ENCODE data around the gene QSOX1. TPM values are rescaled to one million over a fixed set of nuclear protein-coding genes. Genes with fewer than 3 reads are reported as not detected.

QSOX1 gene
- total and polyA plus RNA-seq, 2 of the 4 experiments (the other 2 are of a cell fraction): 102 to 791 TPM

DNA sequence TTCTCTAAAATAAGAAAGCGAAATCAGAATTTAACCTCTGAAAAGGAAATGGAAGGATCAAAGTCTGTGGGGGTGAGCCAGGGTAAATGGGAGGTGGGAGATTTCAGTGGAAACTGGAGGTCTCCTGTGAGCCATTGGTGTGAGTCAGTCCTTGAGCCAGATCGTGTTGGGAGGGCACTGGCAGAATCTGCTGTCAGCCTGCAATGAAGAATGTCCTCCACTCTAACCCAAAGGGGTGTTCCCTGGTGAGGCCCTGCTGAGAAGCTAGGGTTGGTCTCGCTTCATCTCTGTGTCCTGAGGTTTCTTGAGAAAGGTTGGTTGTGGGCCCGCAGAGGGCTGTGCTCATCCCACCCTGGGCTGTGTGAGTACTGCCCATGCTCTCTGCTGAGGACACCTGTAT, 2.4 kb downstream of the QSOX1 start:
- Histone ChIP-seq H2AK5ac (ENCODE audit: low read depth, low read length) (peak overlapping the region; percentile 67), H3K27ac (ENCODE audit: insufficient read depth, low read length) (peak overlapping the region; percentile 99), H3K27me3 (ENCODE audit: control insufficient read depth, insufficient read depth, low read length) (no peaks in the 10 kb centered on the region), H2AFZ (replicated peaks; ENCODE audit: low read length, poor library complexity) (peak overlapping the region; percentile 11), H3K36me3 (ENCODE audit: control insufficient read depth, insufficient read depth, low read length) (peaks cover 35% of the 10 kb centered on the region), H3K14ac (replicated peaks; ENCODE audit: low read depth, low read length) (peak overlapping the region; percentile 19), H2BK20ac (ENCODE audit: low read depth, low read length) (peak overlapping the region; percentile 2; the same call in 1 of the 2 replicates), H4K91ac (ENCODE audit: insufficient read depth, low read depth, low read length) (peak overlapping the region; percentile 78; the same call in 1 of the 2 replicates), H3K9me1 (ENCODE audit: insufficient read depth, low read length) (peaks cover 40% of the 10 kb centered on the region), H3K4me1 (ENCODE audit: control insufficient read depth, insufficient read depth, low read length) (peaks cover 20% of the 10 kb centered on the region), H3K4me3 (ENCODE audit: insufficient read depth, low read depth, low read length) (peak overlapping the region; percentile 94), H3K18ac (ENCODE audit: low read depth, low read length) (peak overlapping the region; percentile 87), H2BK120ac (ENCODE audit: low read depth, low read length) (peak overlapping the region; percentile 3), H4K5ac (ENCODE audit: low read depth, low read length) (no peak overlapping the region), H3K56ac (ENCODE audit: extremely low read depth, insufficient read depth, low read length) (peak overlapping the region; percentile 49), H3K4me2 (ENCODE audit: low read depth, low read length) (peak overlapping the region; percentile 96), H4K20me1 (ENCODE audit: insufficient read depth, low read length) (peaks cover 73% of the 10 kb centered on the region), H3K9me3 (ENCODE audit: control insufficient read depth, insufficient read depth, low read length) (no peaks in the 10 kb centered on the region), H3K79me1 (ENCODE audit: low read depth in 1 of 2, low read length in 2 of 2) (peaks cover 22 to 84% of the 10 kb centered on the region in 2 experiments), H2AK9ac (replicated peaks; ENCODE audit: low read depth, low read length, poor library complexity) (peak overlapping the region; percentile 66), H2BK15ac (ENCODE audit: low read depth, low read length) (no peak overlapping the region), H3K4ac (ENCODE audit: low read depth, low read length) (peak overlapping the region; percentile 94), H3K9ac (ENCODE audit: low read depth, low read length) (peak overlapping the region; percentile 99), H2BK5ac (ENCODE audit: low read depth, low read length, poor library complexity, severe bottlenecking) (peak overlapping the region; percentile 92), H3K23ac (ENCODE audit: low read depth, low read length) (peak overlapping the region; percentile 67), H4K8ac (ENCODE audit: low read depth in 2 of 2, low read length in 2 of 2) (peak overlapping the region in 1 of 2 experiments; percentile 68; a peak in 2 of 4 replicates)
- ChIA-PET CTCF (interaction anchor here (0.9 kb wide), 1 partner anchor 92 kb away, joined by 3 read pairs; no protein-coding TSS in a partner anchor), POLR2A (ENCODE audit: unreplicated experiment) (interaction anchor here (0.5 kb wide), 1 partner anchor 153 kb away, joined by 7 read pairs; no protein-coding TSS in a partner anchor)
- intact Hi-C loops (cut with micrococcal nuclease): loop anchor here (1.0 to 10.0 kb wide), 5 partner anchors 75 to 452 kb away; partner anchors contain the start of genes CEP350 and TOR1AIP1
- WGBS, 2 experiments (ENCODE audit: extremely low coverage in 2 of 2, insufficient read length in 1 of 2): 72% methylated on average over 2 of the region's 4 CpGs; no CpG with 5 or more reads in 1 of the 2 experiments
- peak; percentile 3; the same call in 1 of the 2 replicates for ATAC-seq (ENCODE audit: low read depth)
- no TSS peak for BruUV-seq (replicated peaks)
- dilution Hi-C loops (cut with HindIII; ENCODE audit: low sequenced_read_pairs, unreplicated experiment): loop anchor here (25.0 kb wide), 1 partner anchor 120 kb away; no protein-coding TSS in a partner anchor
- in situ Hi-C loops (cut with MboI; ENCODE audit: low sequenced_read_pairs): loop anchor here (5.0 to 25.0 kb wide), 2 partner anchors 65 to 445 kb away; no protein-coding TSS in a partner anchor
- peak; percentile 65 for DNase-seq
- TF ChIP-seq CHD1 (IDR thresholded peaks at IDR 0.05; ENCODE audit: low read depth, low read length) (no peak), NFE2L2 (IDR thresholded peaks at IDR 0.05; ENCODE audit: low read depth, low read length) (no peak), MAFK (IDR thresholded peaks at IDR 0.05; ENCODE audit: low read depth, low read length) (no peak), RCOR1 (IDR thresholded peaks at IDR 0.05; ENCODE audit: insufficient replicate concordance, low read length) (no peak), RAD21 (IDR thresholded peaks at IDR 0.05; ENCODE audit: low read length) (no peak), FOS (IDR thresholded peaks at IDR 0.05; ENCODE audit: low read depth, low read length) (no peak), MAZ (IDR thresholded peaks at IDR 0.05; ENCODE audit: borderline replicate concordance, low read depth, low read length) (no peak), BHLHE40 (IDR thresholded peaks at IDR 0.05; ENCODE audit: low read depth, low read length) (no peak), POLR2A (IDR thresholded peaks at IDR 0.05; ENCODE audit: low read depth, low read length) (no peak), RFX5 (IDR thresholded peaks at IDR 0.05; ENCODE audit: low read depth, low read length) (no peak), SMC3 (IDR thresholded peaks at IDR 0.05; ENCODE audit: low read depth, low read length) (no peak), MXI1 (IDR thresholded peaks at IDR 0.05; ENCODE audit: borderline replicate concordance, low read depth, low read length) (no peak), CEBPB (IDR thresholded peaks at IDR 0.05; ENCODE audit: low read depth, low read length) (no peak)
- TF ChIP-seq, protein P1, sequence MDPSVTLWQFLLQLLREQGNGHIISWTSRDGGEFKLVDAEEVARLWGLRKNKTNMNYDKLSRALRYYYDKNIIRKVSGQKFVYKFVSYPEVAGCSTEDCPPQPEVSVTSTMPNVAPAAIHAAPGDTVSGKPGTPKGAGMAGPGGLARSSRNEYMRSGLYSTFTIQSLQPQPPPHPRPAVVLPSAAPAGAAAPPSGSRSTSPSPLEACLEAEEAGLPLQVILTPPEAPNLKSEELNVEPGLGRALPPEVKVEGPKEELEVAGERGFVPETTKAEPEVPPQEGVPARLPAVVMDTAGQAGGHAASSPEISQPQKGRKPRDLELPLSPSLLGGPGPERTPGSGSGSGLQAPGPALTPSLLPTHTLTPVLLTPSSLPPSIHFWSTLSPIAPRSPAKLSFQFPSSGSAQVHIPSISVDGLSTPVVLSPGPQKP (IDR thresholded peaks at IDR 0.05; ENCODE audit: borderline replicate concordance, low read depth, low read length): no peak
- TF ChIP-seq, protein P2, sequence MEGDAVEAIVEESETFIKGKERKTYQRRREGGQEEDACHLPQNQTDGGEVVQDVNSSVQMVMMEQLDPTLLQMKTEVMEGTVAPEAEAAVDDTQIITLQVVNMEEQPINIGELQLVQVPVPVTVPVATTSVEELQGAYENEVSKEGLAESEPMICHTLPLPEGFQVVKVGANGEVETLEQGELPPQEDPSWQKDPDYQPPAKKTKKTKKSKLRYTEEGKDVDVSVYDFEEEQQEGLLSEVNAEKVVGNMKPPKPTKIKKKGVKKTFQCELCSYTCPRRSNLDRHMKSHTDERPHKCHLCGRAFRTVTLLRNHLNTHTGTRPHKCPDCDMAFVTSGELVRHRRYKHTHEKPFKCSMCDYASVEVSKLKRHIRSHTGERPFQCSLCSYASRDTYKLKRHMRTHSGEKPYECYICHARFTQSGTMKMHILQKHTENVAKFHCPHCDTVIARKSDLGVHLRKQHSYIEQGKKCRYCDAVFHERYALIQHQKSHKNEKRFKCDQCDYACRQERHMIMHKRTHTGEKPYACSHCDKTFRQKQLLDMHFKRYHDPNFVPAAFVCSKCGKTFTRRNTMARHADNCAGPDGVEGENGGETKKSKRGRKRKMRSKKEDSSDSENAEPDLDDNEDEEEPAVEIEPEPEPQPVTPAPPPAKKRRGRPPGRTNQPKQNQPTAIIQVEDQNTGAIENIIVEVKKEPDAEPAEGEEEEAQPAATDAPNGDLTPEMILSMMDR (conservative IDR thresholded peaks at IDR 0.05; ENCODE audit: low read depth, low read length): no peak
